AG04449 (cell line): ENCODE results near the gene DEPDC7.
"Not testable (repeated sequence)": the region's sequence is repeated elsewhere in the genome, so short reads cannot be mapped to it uniquely, and the experiment has no call there.

ENCODE experiments used
- CTCF ChIA-PET: fragments of 350-600 bp; formaldehyde crosslinking; extraction: SDS; loops from one replicate; lab custom pipeline; 2021; ENCODE audit warnings: antibody characterized with exemption; lab: Yijun Ruan, JAX
- POLR2A ChIA-PET: fragments of 400-600, 350-600 bp; formaldehyde crosslinking; extraction: SDS; loops from one replicate; lab custom pipeline; 2020; ENCODE audit warnings: antibody characterized with exemption, inconsistent platforms; lab: Yijun Ruan, JAX
- DNase-seq: peaks from one replicate; pipeline ENCODE4 v3.0.0-alpha.2; 2010; ENCODE audit warnings: low read depth, low spot score
- H3K4me3 ChIP-seq: 2 replicates; pipeline ENCODE4 v1.5.1; 2011; ENCODE audit warnings: low read depth, mild to moderate bottlenecking, control low read depth, low read length
- CTCF ChIP-seq: IDR thresholded peaks from one replicate; pipeline ENCODE4 v1.5.1; 2011; ENCODE audit warnings: mild to moderate bottlenecking, moderate library complexity, low read length, control low read depth, inconsistent platforms; ENCODE audit not compliant: insufficient read depth; ENCODE audit errors: missing control alignments

Gene DEPDC7

GRCh38 chr11:33015621-33016551, at the start of gene DEPDC7:
TSS of gene DEPDC7 (plus strand) at chr11:33015878. CDS start at chr11:33015956, 78 bp downstream.
- no peak for DNase-seq
- peak within 1 kb of the TSS; percentile 74 for H3K4me3 ChIP-seq
- POLR2A ChIA-PET: interaction anchor here (0.6 to 1.6 kb wide), 6 partner anchors 11 to 127 kb away, joined by 3 to 13 read pairs (median 4); partner anchors contain the start of gene TCP11L1
- no peak for TF ChIP-seq CTCF
- CTCF ChIA-PET: interaction anchor here (0.6 to 1.6 kb wide), 8 partner anchors 9 to 121 kb away, joined by 3 to 9 read pairs (median 4); no protein-coding TSS in a partner anchor

- DNase-seq: no peak
- CTCF ChIA-PET: interaction anchor here (1.1 to 18.1 kb wide), 4 partner anchors 9 to 98 kb away, joined by 3 to 415 read pairs (median 8); no protein-coding TSS in a partner anchor
- H3K4me3 ChIP-seq: no peak overlapping the region
- POLR2A ChIA-PET: no interaction called here
- no peak for TF ChIP-seq CTCF
Observed at GRCh38 chr11:32968541-32968940, 47.1 kb upstream of the DEPDC7 start.

- POLR2A ChIA-PET, H3K4me3 ChIP-seq, DNase-seq: not testable (repeated sequence)
- CTCF ChIA-PET: interaction anchor here (1.0 to 1.2 kb wide), 3 partner anchors 10 to 13 kb away, joined by 3 read pairs; no protein-coding TSS in a partner anchor
Observed at GRCh38 chr11:32972233-32972632, 43.4 kb upstream of the DEPDC7 start.

GRCh38 chr11:32972781-32973180, 42.9 kb upstream of the DEPDC7 start:
- H3K4me3 ChIP-seq: no peak overlapping the region
- no peak for DNase-seq
- no peak for TF ChIP-seq CTCF
- POLR2A ChIA-PET: no interaction called here
- CTCF ChIA-PET: interaction anchor here (1.0 to 1.2 kb wide), 3 partner anchors 10 to 14 kb away, joined by 3 read pairs; no protein-coding TSS in a partner anchor

GRCh38 chr11:32982626-32983025, 33.1 kb upstream of the DEPDC7 start:
- ChIA-PET CTCF (interaction anchor here (1.1 to 1.8 kb wide), 3 partner anchors 10 to 139 kb away, joined by 3 to 7 read pairs (median 3); no protein-coding TSS in a partner anchor), POLR2A (no interaction called here)
- no peak for TF ChIP-seq CTCF
- DNase-seq: no peak
- H3K4me3 ChIP-seq: no peak overlapping the region

- ChIA-PET CTCF (interaction anchor here (0.8 to 1.7 kb wide), 3 partner anchors 15 to 22 kb away, joined by 3 to 4 read pairs (median 3); no protein-coding TSS in a partner anchor), POLR2A (no interaction called here)
- H3K4me3 ChIP-seq: no peak overlapping the region
Observed at GRCh38 chr11:32983506-32983905, 32.2 kb upstream of the DEPDC7 start.

More at GRCh38 chr11:32983506-32983905, 32.2 kb upstream of the DEPDC7 start:
- DNase-seq: no peak
- no peak for TF ChIP-seq CTCF
